HFFc6 (cell line): ENCODE data around the gene TIAM1. TPM values are rescaled to one million over a fixed set of nuclear protein-coding genes. Genes with fewer than 3 reads are reported as not detected.
"Not testable (repeated sequence)": the region's sequence is repeated elsewhere in the genome, so short reads cannot be mapped to it uniquely, and the experiment has no call there.

Source experiments
- DNase-seq: peaks from one replicate; pipeline ENCODE4 v3.0.0-alpha.2; 2018
- H3K27ac Mint-ChIP-seq: 2 replicates; pipeline ENCODE4 v1.8.0; 2020; ENCODE audit warnings: mild to moderate bottlenecking, mixed read lengths
- H3K27me3 Mint-ChIP-seq: 2 replicates; pipeline ENCODE4 v1.8.0; 2021; ENCODE audit warnings: mild to moderate bottlenecking, moderate library complexity, mixed read lengths; ENCODE audit not compliant: insufficient read depth
- H3K36me3 Mint-ChIP-seq: 2 replicates; pipeline ENCODE4 v1.8.0; 2021; ENCODE audit warnings: low read depth, mixed read lengths
- H3K4me1 Mint-ChIP-seq: 2 replicates; pipeline ENCODE4 v1.8.0; 2020; ENCODE audit warnings: low read depth, mixed read lengths
- H3K4me3 Mint-ChIP-seq: 2 replicates; pipeline ENCODE4 v1.8.0; 2020; ENCODE audit warnings: mild to moderate bottlenecking, moderate library complexity, mixed read lengths
- H3K9me3 Mint-ChIP-seq: 2 replicates; pipeline ENCODE4 v1.8.0; 2020; ENCODE audit warnings: mild to moderate bottlenecking, mixed read lengths
- total RNA-seq, 6 experiments: library from RNA; stranded (reverse); fragmentation: NEBNext Ultra II Directional; extraction: Animal tissue kit (Norgen Biotek cat#: 25700); gene quantifications; 2 replicates in 1 of 6; 3 replicates in 5 of 6; pipeline ENCODE4 v1.2.3, GENCODE V29; 2021
- TF ChIP-seq, protein P1 (sequence below): fragments of 200-600 bp; sonication (generic); IDR thresholded peaks from 2 replicates; pipeline ENCODE4 v1.5.0; 2021; ENCODE audit warnings: antibody characterized with exemption, mild to moderate bottlenecking

Gene TIAM1
- total RNA-seq, 6 experiments from 2014 or later: 0.02 to 0.43 (median 0.27) TPM; not detected in 1

- TF ChIP-seq, protein P1, sequence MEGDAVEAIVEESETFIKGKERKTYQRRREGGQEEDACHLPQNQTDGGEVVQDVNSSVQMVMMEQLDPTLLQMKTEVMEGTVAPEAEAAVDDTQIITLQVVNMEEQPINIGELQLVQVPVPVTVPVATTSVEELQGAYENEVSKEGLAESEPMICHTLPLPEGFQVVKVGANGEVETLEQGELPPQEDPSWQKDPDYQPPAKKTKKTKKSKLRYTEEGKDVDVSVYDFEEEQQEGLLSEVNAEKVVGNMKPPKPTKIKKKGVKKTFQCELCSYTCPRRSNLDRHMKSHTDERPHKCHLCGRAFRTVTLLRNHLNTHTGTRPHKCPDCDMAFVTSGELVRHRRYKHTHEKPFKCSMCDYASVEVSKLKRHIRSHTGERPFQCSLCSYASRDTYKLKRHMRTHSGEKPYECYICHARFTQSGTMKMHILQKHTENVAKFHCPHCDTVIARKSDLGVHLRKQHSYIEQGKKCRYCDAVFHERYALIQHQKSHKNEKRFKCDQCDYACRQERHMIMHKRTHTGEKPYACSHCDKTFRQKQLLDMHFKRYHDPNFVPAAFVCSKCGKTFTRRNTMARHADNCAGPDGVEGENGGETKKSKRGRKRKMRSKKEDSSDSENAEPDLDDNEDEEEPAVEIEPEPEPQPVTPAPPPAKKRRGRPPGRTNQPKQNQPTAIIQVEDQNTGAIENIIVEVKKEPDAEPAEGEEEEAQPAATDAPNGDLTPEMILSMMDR: no peak
- Mint-ChIP-seq H3K27me3 (no peaks in the 10 kb centered on the region; the same call in 1 of the 2 replicates), H3K4me3 (no peak overlapping the region), H3K27ac (no peak overlapping the region), H3K4me1 (no peaks in the 10 kb centered on the region), H3K9me3 (peaks cover 7% of the 10 kb centered on the region; the same call in 1 of the 2 replicates), H3K36me3 (no peaks in the 10 kb centered on the region)
- no peak for DNase-seq
Observed at GRCh38 chr21:31230937-31231336, 113.1 kb downstream of the TIAM1 start.

GRCh38 chr21:31228723-31229122, 115.3 kb downstream of the TIAM1 start:
- H3K27me3 Mint-ChIP-seq, H3K27ac Mint-ChIP-seq, H3K36me3 Mint-ChIP-seq, H3K4me1 Mint-ChIP-seq, H3K4me3 Mint-ChIP-seq, DNase-seq: not testable (repeated sequence)
- H3K9me3 Mint-ChIP-seq: peaks cover 16% of the 10 kb centered on the region; the same call in 1 of the 2 replicates

DNA sequence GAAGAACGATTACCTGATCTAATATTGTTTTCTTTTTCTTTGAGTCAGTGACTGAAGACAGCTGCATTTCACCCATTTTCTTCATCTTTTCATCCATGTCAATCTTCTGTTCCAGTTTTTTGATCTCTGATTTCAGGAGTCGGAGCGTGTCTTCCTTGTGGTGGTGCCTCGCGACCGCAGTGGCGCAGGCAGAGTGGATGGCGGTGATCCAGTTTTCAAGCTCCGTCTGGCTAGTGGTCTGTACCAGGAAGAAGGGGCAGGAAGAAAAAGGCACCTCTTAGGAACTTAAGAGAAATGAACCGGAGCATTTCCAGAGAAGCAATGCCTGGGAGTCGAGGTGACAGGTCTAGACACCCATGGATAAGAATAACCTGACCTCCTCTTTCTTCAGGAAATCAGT, 118.3 kb downstream of the TIAM1 start:
- Mint-ChIP-seq H3K4me1 (no peaks in the 10 kb centered on the region), H3K9me3 (peaks cover 20% of the 10 kb centered on the region; the same call in 1 of the 2 replicates), H3K27me3 (no peaks in the 10 kb centered on the region; the same call in 1 of the 2 replicates), H3K4me3 (no peak overlapping the region), H3K36me3 (no peaks in the 10 kb centered on the region), H3K27ac (no peak overlapping the region)
- no peak for DNase-seq
- TF ChIP-seq, protein P1: no peak

GRCh38 chr21:31222142-31222541, 121.9 kb downstream of the TIAM1 start:
- Mint-ChIP-seq H3K4me1 (no peaks in the 10 kb centered on the region), H3K4me3 (no peak overlapping the region), H3K27ac (no peak overlapping the region), H3K27me3 (no peaks in the 10 kb centered on the region; the same call in 1 of the 2 replicates), H3K9me3 (peaks cover 20% of the 10 kb centered on the region; the same call in 1 of the 2 replicates), H3K36me3 (no peaks in the 10 kb centered on the region)
- no peak for DNase-seq
- TF ChIP-seq, protein P1: no peak

GRCh38 chr21:31221043-31221442, 123.0 kb downstream of the TIAM1 start:
- peaks cover 14% of the 10 kb centered on the region; the same call in 1 of the 2 replicates for H3K9me3 Mint-ChIP-seq
- no peaks in the 10 kb centered on the region for H3K27me3 Mint-ChIP-seq
- no peak overlapping the region for H3K27ac Mint-ChIP-seq
- TF ChIP-seq, protein P1: no peak
- H3K36me3 Mint-ChIP-seq: no peaks in the 10 kb centered on the region
- H3K4me3 Mint-ChIP-seq: no peak overlapping the region
- no peaks in the 10 kb centered on the region for H3K4me1 Mint-ChIP-seq
- no peak for DNase-seq

GRCh38 chr21:31220575-31220974, 123.5 kb downstream of the TIAM1 start:
- TF ChIP-seq, protein P1: no peak
- H3K27ac Mint-ChIP-seq: no peak overlapping the region

More at GRCh38 chr21:31220575-31220974, 123.5 kb downstream of the TIAM1 start:
- Mint-ChIP-seq H3K36me3 (no peaks in the 10 kb centered on the region), H3K9me3 (peaks cover 9% of the 10 kb centered on the region; the same call in 1 of the 2 replicates), H3K27me3 (no peaks in the 10 kb centered on the region), H3K4me3 (no peak overlapping the region), H3K4me1 (no peaks in the 10 kb centered on the region)
- no peak for DNase-seq
